22Rv1 (cell line): Measurements from ENCODE around the gene CHRM3.

Source experiments
- H3K27ac ChIP-seq: fragments of 450-650 bp; 2 replicates; pipeline ENCODE4 v1.5.1; 2017
- CTCF ChIP-seq: fragments of 450-650 bp; IDR thresholded peaks from 2 replicates; pipeline ENCODE4 v1.5.1; 2017; ENCODE audit warnings: mild to moderate bottlenecking
- ZFX ChIP-seq: fragments of 450-650 bp; IDR thresholded peaks from 2 replicates; pipeline ENCODE4 v1.6.1; 2017; ENCODE audit warnings: antibody characterized with exemption, borderline replicate concordance

Gene CHRM3

GRCh38 chr1:239428120-239428710 is 41.8 kb downstream of the CHRM3 start:
- no peak overlapping the region for H3K27ac ChIP-seq
- TF ChIP-seq ZFX (no peak), CTCF (no peak)

GRCh38 chr1:239429163-239429562 is 42.8 kb downstream of the CHRM3 start:
- no peak overlapping the region for H3K27ac ChIP-seq
- TF ChIP-seq ZFX: no peak
- no peak for TF ChIP-seq CTCF

GRCh38 chr1:239432255-239432654 is 45.9 kb downstream of the CHRM3 start:
- TF ChIP-seq ZFX (no peak), CTCF (no peak)
- no peak overlapping the region for H3K27ac ChIP-seq

- H3K27ac ChIP-seq: no peak overlapping the region
- TF ChIP-seq ZFX (no peak), CTCF (no peak)
These were observed 47.8 kb downstream of the CHRM3 start for GRCh38 chr1:239434181-239434580.
